H1 (cell line): ENCODE results near the gene C11orf58. TPM values are rescaled to one million over a fixed set of nuclear protein-coding genes. Genes with fewer than 3 reads are reported as not detected.

Experiments used
- CTCF ChIA-PET: fragments of 300-600 bp; sonication (Branson Sonifier 250); formaldehyde crosslinking; loops from one replicate; lab custom pipeline; 2021; ENCODE audit not compliant: partially characterized antibody; lab: Charles Lee
- POLR2A ChIA-PET: fragments of 300-600 bp; sonication (Branson Sonifier 250); formaldehyde crosslinking; loops from one replicate; lab custom pipeline; 2021; ENCODE audit warnings: inconsistent platforms; ENCODE audit not compliant: partially characterized antibody; lab: Charles Lee
- DNase-seq, 2 experiments: peaks; one replicate each; pipeline versions ENCODE4 v3.0.0 to v3.0.0-alpha.2; 2010 to 2022; ENCODE audit warnings: low spot score in 2 of 2, low read depth in 1 of 2, mixed read lengths in 1 of 2
- FAIRE-seq: peaks from 2 replicates; lab custom pipeline; 2011; peaks lifted over from hg19 to GRCh38; lab: Jason Lieb, UNC
- H2AFZ ChIP-seq: 2 replicates; pipeline ENCODE4 v1.8.1; 2012; ENCODE audit warnings: low read length, inconsistent platforms
- H2AK5ac ChIP-seq: 2 replicates; pipeline ENCODE4 v1.6.1; 2013; ENCODE audit warnings: low read depth, low read length
- H2BK120ac ChIP-seq: replicated peaks from 2 replicates; pipeline ENCODE3; 2013; ENCODE audit warnings: low read depth, low read length, inconsistent platforms
- H2BK12ac ChIP-seq: 2 replicates; pipeline ENCODE4 v1.6.1; 2013; ENCODE audit warnings: low read depth, low read length
- H2BK15ac ChIP-seq: 2 replicates; pipeline ENCODE4 v1.6.1; 2013; ENCODE audit warnings: low read length
- H2BK20ac ChIP-seq: 2 replicates; pipeline ENCODE4 v1.6.1; 2013; ENCODE audit warnings: low read length
- H2BK5ac ChIP-seq: 2 replicates; pipeline ENCODE4 v1.6.1; 2013; ENCODE audit warnings: low read depth, low read length
- H3K14ac ChIP-seq: 2 replicates; pipeline ENCODE4 v1.6.1; 2013; ENCODE audit warnings: inconsistent platforms; ENCODE audit not compliant: insufficient read length
- H3K18ac ChIP-seq: 2 replicates; pipeline ENCODE4 v1.6.1; 2013; ENCODE audit warnings: low read length; ENCODE audit errors: extremely low read depth
- H3K23ac ChIP-seq: 2 replicates; pipeline ENCODE4 v1.6.1; 2013; ENCODE audit warnings: inconsistent platforms; ENCODE audit not compliant: insufficient read length
- H3K23me2 ChIP-seq: 2 replicates; pipeline ENCODE4 v1.6.1; 2013; ENCODE audit warnings: low read depth, low read length
- H3K27ac ChIP-seq: 2 replicates; pipeline ENCODE4 v1.6.1; 2011; ENCODE audit warnings: low read depth, low read length, inconsistent platforms
- H3K27me3 ChIP-seq, 4 experiments: replicated peaks in 1 of 4; 1 replicate in 1 of 4; 2 replicates in 3 of 4; pipeline versions ENCODE4 v1.6.1 to v1.8.1; 2011 to 2013; ENCODE audit warnings: low read length in 3 of 4, mild to moderate bottlenecking in 3 of 4, inconsistent platforms in 2 of 4, mixed read lengths in 2 of 4, moderate library complexity in 1 of 4; ENCODE audit not compliant: control insufficient read depth in 3 of 4, insufficient read depth in 3 of 4; ENCODE audit errors: extremely low read depth in 1 of 4
- H3K36me3 ChIP-seq, 4 experiments: 2 replicates each; pipeline versions ENCODE4 v1.6.1 to v1.8.1; 2011 to 2013; ENCODE audit warnings: mild to moderate bottlenecking in 4 of 4, low read length in 3 of 4, moderate library complexity in 2 of 4, control low read depth in 1 of 4, inconsistent platforms in 1 of 4; ENCODE audit not compliant: insufficient read depth in 4 of 4, control insufficient read depth in 2 of 4
- H3K4ac ChIP-seq: replicated peaks from 2 replicates; pipeline ENCODE3; 2013; ENCODE audit warnings: low read length, low read depth, mixed read lengths, inconsistent platforms; ENCODE audit not compliant: insufficient read length
- H3K4me1 ChIP-seq, 4 experiments: replicated peaks in 1 of 4; 1 replicate in 1 of 4; 2 replicates in 3 of 4; pipeline versions ENCODE4 v1.6.1 to v1.8.1; 2011 to 2013; ENCODE audit warnings: low read length in 3 of 4, inconsistent platforms in 2 of 4, mixed read lengths in 1 of 4; ENCODE audit not compliant: insufficient read depth in 4 of 4, control insufficient read depth in 3 of 4
- H3K4me2 ChIP-seq, 2 experiments: 2 replicates each; pipeline versions ENCODE4 v1.6.1 to v1.8.1; 2011 to 2013; ENCODE audit warnings: low read depth in 2 of 2, low read length in 2 of 2, control low read depth in 1 of 2, inconsistent platforms in 1 of 2, mild to moderate bottlenecking in 1 of 2; ENCODE audit not compliant: insufficient read depth in 1 of 2
- H3K4me3 ChIP-seq, 4 experiments: fragments of 200-600, 300-600 bp in 1 of 4; sonication (generic), shearing (Covaris generic), sonication (Bioruptor Twin) in 1 of 4; 2 replicates each; pipeline versions ENCODE4 v1.5.1 to v1.8.1; 2011 to 2016; ENCODE audit warnings: low read length in 4 of 4, low read depth in 3 of 4, control low read depth in 2 of 4, inconsistent platforms in 2 of 4, mild to moderate bottlenecking in 2 of 4, mixed read lengths in 1 of 4, moderate library complexity in 1 of 4; ENCODE audit not compliant: insufficient read depth in 2 of 4; ENCODE audit errors: extremely low read depth in 1 of 4
- H3K56ac ChIP-seq: replicated peaks from 2 replicates; pipeline ENCODE3; 2013; ENCODE audit warnings: low read depth, mild to moderate bottlenecking, mixed read lengths, low read length, inconsistent platforms; ENCODE audit not compliant: insufficient read length
- H3K79me1 ChIP-seq: 2 replicates; pipeline ENCODE4 v1.6.1; 2013; ENCODE audit warnings: low read depth, low read length, control low read depth
- H3K79me2 ChIP-seq, 2 experiments: 2 replicates each; pipeline versions ENCODE4 v1.6.1 to v1.8.1; 2012 to 2013; ENCODE audit warnings: low read length in 2 of 2, mild to moderate bottlenecking in 2 of 2, inconsistent platforms in 1 of 2; ENCODE audit not compliant: insufficient read depth in 2 of 2, control insufficient read depth in 1 of 2
- H3K9ac ChIP-seq, 4 experiments: replicated peaks in 1 of 4; 1 replicate in 1 of 4; 2 replicates in 3 of 4; pipeline versions ENCODE4 v1.6.1 to v1.8.1; 2011 to 2013; ENCODE audit warnings: low read depth in 3 of 4, low read length in 3 of 4, control low read depth in 2 of 4, mild to moderate bottlenecking in 2 of 4, moderate library complexity in 2 of 4, inconsistent platforms in 1 of 4; ENCODE audit errors: extremely low read depth in 1 of 4
- H3K9me3 ChIP-seq, 2 experiments: 2 replicates each; pipeline versions ENCODE4 v1.6.1 to v1.8.1; 2012 to 2013; ENCODE audit warnings: mild to moderate bottlenecking in 2 of 2, moderate library complexity in 2 of 2, control low read depth in 1 of 2, inconsistent platforms in 1 of 2, low read depth in 1 of 2, low read length in 1 of 2, mixed read lengths in 1 of 2; ENCODE audit not compliant: insufficient read depth in 2 of 2
- H4K20me1 ChIP-seq, 2 experiments: replicated peaks in 1 of 2; 2 replicates each; pipeline versions ENCODE3 to v1.8.1; 2011 to 2013; ENCODE audit warnings: inconsistent platforms in 2 of 2, low read length in 2 of 2, mild to moderate bottlenecking in 1 of 2; ENCODE audit not compliant: insufficient read depth in 2 of 2, control insufficient read depth in 1 of 2
- H4K5ac ChIP-seq: 2 replicates; pipeline ENCODE4 v1.6.1; 2013; ENCODE audit warnings: low read length, low read depth, mixed read lengths, inconsistent platforms; ENCODE audit not compliant: insufficient read length
- H4K8ac ChIP-seq: 2 replicates; pipeline ENCODE4 v1.8.0; 2013; ENCODE audit warnings: mild to moderate bottlenecking, moderate library complexity, low read length, inconsistent platforms; ENCODE audit not compliant: insufficient read depth; ENCODE audit errors: extremely low read depth
- H4K91ac ChIP-seq: replicated peaks from 2 replicates; pipeline ENCODE3; 2013; ENCODE audit warnings: low read length, mixed read lengths, inconsistent platforms; ENCODE audit not compliant: insufficient read length
- CBX5 ChIP-seq: fragments of 300-800, 300-1000 bp; sonication (generic); IDR thresholded peaks from 2 replicates; pipeline ENCODE4 v1.7.1; 2016; ENCODE audit warnings: antibody characterized with exemption, low read length, low read depth
- CBX8 ChIP-seq: fragments of 300-800, 300-1000 bp; sonication (generic); IDR thresholded peaks from 2 replicates; pipeline ENCODE4 v1.7.1; 2016; ENCODE audit warnings: low read depth, low read length, borderline replicate concordance
- CEBPB ChIP-seq: IDR thresholded peaks from 2 replicates; pipeline ENCODE4 v1.6.1; 2012; ENCODE audit warnings: low read depth, low read length
- CHD1 ChIP-seq: IDR thresholded peaks from 2 replicates; pipeline ENCODE4 v1.6.1; 2012; ENCODE audit warnings: low read depth, low read length, improper control_type of control experiment
- KDM4A ChIP-seq: IDR thresholded peaks from one replicate; pipeline ENCODE4 v1.7.1; 2012; ENCODE audit warnings: low read depth, mild to moderate bottlenecking, moderate library complexity, low read length, inconsistent platforms; ENCODE audit not compliant: severe bottlenecking
- SIN3A ChIP-seq, 2 experiments: IDR thresholded peaks in 1 of 2; conservative IDR thresholded peaks in 1 of 2; 2 replicates each; pipeline ENCODE4 v1.6.1; 2011 to 2012; ENCODE audit warnings: low read length in 2 of 2, improper control_type of control experiment in 1 of 2, low read depth in 1 of 2, mild to moderate bottlenecking in 1 of 2
- SP2 ChIP-seq: IDR thresholded peaks from 2 replicates; pipeline ENCODE4 v1.6.1; 2012; ENCODE audit warnings: mild to moderate bottlenecking, low read length, inconsistent platforms
- SRF ChIP-seq: IDR thresholded peaks from 2 replicates; pipeline ENCODE4 v1.6.1; 2011; ENCODE audit warnings: mild to moderate bottlenecking, low read depth, low read length, moderate library complexity
- TEAD4 ChIP-seq: IDR thresholded peaks from 2 replicates; pipeline ENCODE4 v1.6.1; 2012; ENCODE audit warnings: low read depth, low read length, inconsistent platforms, mixed read lengths
- YY1 ChIP-seq: IDR thresholded peaks from 2 replicates; pipeline ENCODE4 v1.6.1; 2011; ENCODE audit warnings: low read depth, mild to moderate bottlenecking, low read length
- WGBS, 2 experiments: shearing (Covaris generic) in 1 of 2; methylation state at CpG; one replicate each; pipeline versions ENCODE4 v1.1.6 to v1.1.7; 2013 to 2015; ENCODE audit warnings: low lambda C conversion rate in 2 of 2, mixed read lengths in 2 of 2, inconsistent platforms in 1 of 2, low coverage in 1 of 2, missing lambda C conversion rate in 1 of 2; ENCODE audit not compliant: insufficient replicate concordance in 2 of 2, insufficient coverage in 1 of 2, insufficient read length in 1 of 2; ENCODE audit errors: extremely low coverage in 1 of 2, missing lambda C conversion rate in 1 of 2; 5-methylcytosine and 5-hydroxymethylcytosine counted together
- polyA plus RNA-seq, 7 experiments: library from polyadenylated mRNA; depleted of rRNA in 3 of 7; stranded (reverse) in 5 of 7; unstranded in 2 of 7; fragments of >200 nt in 5 of 7; fragments of 200-250 nt in 2 of 7; gene quantifications; 1 replicate in 5 of 7; 2 replicates in 1 of 7; 4 replicates in 1 of 7; pipeline versions ENCODE4 v1.2.1 to v1.2.3, GENCODE V29; 2011 to 2013; ENCODE audit warnings: missing spikeins in 2 of 7, mixed read lengths in 2 of 7
- total RNA-seq: library from RNA; stranded (reverse); fragmentation: NEBNext Ultra II Directional; extraction: Animal tissue kit (Norgen Biotek cat#: 25700); gene quantifications from 2 replicates; pipeline ENCODE4 v1.2.1, GENCODE V29; 2021
- TF ChIP-seq, protein P1 (sequence below): IDR thresholded peaks from 2 replicates; pipeline ENCODE4 v1.6.1; 2012; ENCODE audit warnings: inconsistent platforms
- TF ChIP-seq, protein P2 (sequence below): IDR thresholded peaks from 2 replicates; pipeline ENCODE4 v1.6.1; 2012; ENCODE audit warnings: inconsistent platforms

The C11orf58 gene
- total and polyA plus RNA-seq, 2 of the 8 experiments (the other 6 are each of a cell fraction or from before 2014, with no cell fraction given), result 70.7 to 181 TPM

DNA sequence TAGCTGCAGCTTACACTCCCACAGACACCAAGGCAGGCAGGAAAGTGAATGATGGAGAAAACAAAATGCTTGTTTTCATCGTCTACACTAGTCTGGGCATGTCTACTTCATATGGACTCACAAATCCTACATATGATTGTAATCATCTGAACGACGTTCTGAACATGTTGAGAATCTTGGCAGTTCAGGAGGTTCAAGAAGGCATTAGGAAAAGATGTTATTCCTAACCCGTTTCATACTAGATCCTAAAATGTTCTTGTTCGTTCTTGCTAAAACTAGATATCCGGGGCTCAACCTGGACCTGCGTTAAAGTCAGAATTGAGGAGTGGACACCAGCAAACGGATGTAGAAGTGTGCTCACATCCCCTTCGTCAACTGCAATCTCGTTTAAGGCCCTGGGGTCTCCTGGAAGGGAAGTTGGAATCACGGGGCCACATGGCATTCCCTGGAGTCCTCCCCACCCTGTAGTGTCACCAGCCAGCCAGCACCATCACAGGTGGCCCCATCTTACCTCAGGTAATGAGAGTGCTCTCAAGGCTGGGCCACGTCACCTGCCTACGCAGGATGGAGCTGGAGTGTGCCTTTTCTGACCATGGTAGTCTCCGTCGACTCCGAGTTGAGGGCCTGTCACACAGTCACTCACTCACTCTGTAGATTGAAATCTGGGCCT lies 37.3 kb downstream of the C11orf58 start:
- H3K79me2 ChIP-seq, result no peaks in the 10 kb centered on the region
- 0 out of 2 replicates have a peak overlapping the region, but pooled peaks have one; percentile 10 for H2BK12ac ChIP-seq
- 86% methylated on average over 16 of the region's 16 CpGs; no CpG with 5 or more reads in 1 of the 2 experiments for WGBS, 2 experiments
- no peak overlapping the region for H2AFZ ChIP-seq
- H3K9ac ChIP-seq, result no peak overlapping the region; a peak in 1 of 7 replicates
- no peaks in the 10 kb centered on the region for H3K27me3 ChIP-seq
- peaks cover 0 to 4% (median 0%) of the 10 kb centered on the region in 4 experiments; a peak in 1 of 8 replicates for H3K36me3 ChIP-seq
- 0 out of 2 replicates have a peak overlapping the region, but pooled peaks have one; percentile 12 for H2BK5ac ChIP-seq
- H3K9me3 ChIP-seq, result no peaks in the 10 kb centered on the region
- FAIRE-seq (no peak), DNase-seq (no peak)
- no peak overlapping the region for H3K4ac ChIP-seq
- H3K79me1 ChIP-seq, result no peaks in the 10 kb centered on the region
- H3K18ac ChIP-seq, result peak overlapping the region; percentile 17; the same call in 1 of the 2 replicates
- H2BK20ac ChIP-seq, result no peak overlapping the region
- H3K27ac ChIP-seq, result no peak overlapping the region
- no peak overlapping the region for H2BK120ac ChIP-seq
- ChIA-PET POLR2A (no interaction called here), CTCF (interaction anchor here (0.6 to 1.8 kb wide), 3 partner anchors 10 to 421 kb away, joined by 4 to 13 read pairs (median 5); no protein-coding TSS in a partner anchor)
- H4K5ac ChIP-seq, result no peak overlapping the region
- H3K4me3 ChIP-seq, result no peak overlapping the region
- H3K14ac ChIP-seq, result no peak overlapping the region
- H3K23me2 ChIP-seq, result no peaks in the 10 kb centered on the region
- no peak overlapping the region for H3K56ac ChIP-seq
- no peak overlapping the region for H3K4me2 ChIP-seq
- H2BK15ac ChIP-seq, result no peak overlapping the region
- no peak overlapping the region for H3K23ac ChIP-seq
- no peak overlapping the region for H4K91ac ChIP-seq
- no peak overlapping the region for H4K8ac ChIP-seq
- no peaks in the 10 kb centered on the region for H4K20me1 ChIP-seq
- no peak overlapping the region for H2AK5ac ChIP-seq
- no peaks in the 10 kb centered on the region; a peak in 1 of 7 replicates for H3K4me1 ChIP-seq
- TF ChIP-seq SP2 (no peak), SRF (no peak), KDM4A (no peak), CHD1 (no peak), SIN3A (conservative IDR thresholded peaks at IDR 0.05 in 1 of 2, IDR thresholded peaks at IDR 0.05 in 1 of 2; ENCODE audit: low read depth in 1 of 2, low read length in 2 of 2) (no peak), TEAD4 (no peak), CBX5 (no peak), CBX8 (no peak), YY1 (no peak), CEBPB (no peak)
- TF ChIP-seq, protein P1, sequence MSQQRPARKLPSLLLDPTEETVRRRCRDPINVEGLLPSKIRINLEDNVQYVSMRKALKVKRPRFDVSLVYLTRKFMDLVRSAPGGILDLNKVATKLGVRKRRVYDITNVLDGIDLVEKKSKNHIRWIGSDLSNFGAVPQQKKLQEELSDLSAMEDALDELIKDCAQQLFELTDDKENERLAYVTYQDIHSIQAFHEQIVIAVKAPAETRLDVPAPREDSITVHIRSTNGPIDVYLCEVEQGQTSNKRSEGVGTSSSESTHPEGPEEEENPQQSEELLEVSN, result no peak
- TF ChIP-seq, protein P2, sequence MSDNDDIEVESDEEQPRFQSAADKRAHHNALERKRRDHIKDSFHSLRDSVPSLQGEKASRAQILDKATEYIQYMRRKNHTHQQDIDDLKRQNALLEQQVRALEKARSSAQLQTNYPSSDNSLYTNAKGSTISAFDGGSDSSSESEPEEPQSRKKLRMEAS, result no peak
